Esophagus muscularis mucosa (tissue), 3 donors: Measurements from ENCODE around the gene EPHA2.

Experiments
- EP300 ChIP-seq: sonication (generic); formaldehyde crosslinking; IDR thresholded peaks from one replicate; pipeline ENCODE4 v1.6.1; 2017; ENCODE audit warnings: antibody characterized with exemption
- TF ChIP-seq, protein P1 (sequence below), 3 experiments: fragments of 200-600 bp in 2 of 3; fragments of 450-650 bp in 1 of 3; sonication (generic) in 2 of 3; IDR thresholded peaks; one replicate each; pipeline ENCODE4 v1.5.1; 2017 to 2019; ENCODE audit warnings: antibody characterized with exemption in 3 of 3, mild to moderate bottlenecking in 2 of 3, moderate library complexity in 1 of 3

DNA sequence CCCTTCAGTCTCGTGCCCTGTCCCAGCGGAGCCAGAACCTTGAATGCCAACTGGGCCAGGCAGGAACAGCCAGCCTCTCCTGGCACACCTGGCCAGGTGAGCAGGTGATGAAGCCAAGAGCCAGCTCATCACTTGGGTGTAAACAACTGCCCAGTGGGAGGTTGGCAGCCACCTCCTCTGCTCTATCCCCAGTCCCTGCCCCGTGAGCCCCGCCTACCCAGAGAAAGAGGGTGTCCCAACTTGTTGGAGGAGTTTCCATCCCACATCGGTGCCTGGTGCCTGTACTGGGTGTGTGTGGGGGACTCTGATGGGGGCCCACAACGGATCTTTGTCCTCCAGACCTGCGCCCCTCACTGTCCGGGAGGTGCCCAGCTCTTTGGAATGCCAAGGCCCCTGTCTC lies 64.6 kb downstream of the EPHA2 start:
- no peak for TF ChIP-seq EP300
- TF ChIP-seq, protein P1, sequence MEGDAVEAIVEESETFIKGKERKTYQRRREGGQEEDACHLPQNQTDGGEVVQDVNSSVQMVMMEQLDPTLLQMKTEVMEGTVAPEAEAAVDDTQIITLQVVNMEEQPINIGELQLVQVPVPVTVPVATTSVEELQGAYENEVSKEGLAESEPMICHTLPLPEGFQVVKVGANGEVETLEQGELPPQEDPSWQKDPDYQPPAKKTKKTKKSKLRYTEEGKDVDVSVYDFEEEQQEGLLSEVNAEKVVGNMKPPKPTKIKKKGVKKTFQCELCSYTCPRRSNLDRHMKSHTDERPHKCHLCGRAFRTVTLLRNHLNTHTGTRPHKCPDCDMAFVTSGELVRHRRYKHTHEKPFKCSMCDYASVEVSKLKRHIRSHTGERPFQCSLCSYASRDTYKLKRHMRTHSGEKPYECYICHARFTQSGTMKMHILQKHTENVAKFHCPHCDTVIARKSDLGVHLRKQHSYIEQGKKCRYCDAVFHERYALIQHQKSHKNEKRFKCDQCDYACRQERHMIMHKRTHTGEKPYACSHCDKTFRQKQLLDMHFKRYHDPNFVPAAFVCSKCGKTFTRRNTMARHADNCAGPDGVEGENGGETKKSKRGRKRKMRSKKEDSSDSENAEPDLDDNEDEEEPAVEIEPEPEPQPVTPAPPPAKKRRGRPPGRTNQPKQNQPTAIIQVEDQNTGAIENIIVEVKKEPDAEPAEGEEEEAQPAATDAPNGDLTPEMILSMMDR (IDR thresholded peaks at IDR 0.05) = no peak
